Smooth muscle cell (in vitro differentiated cells): ENCODE data around the gene NOTCH1. TPM values are rescaled to one million over a fixed set of nuclear protein-coding genes. Genes with fewer than 3 reads are reported as not detected.

Source experiments
- DNase-seq: peaks from one replicate; lab custom pipeline; 2025; ENCODE audit not compliant: unreplicated experiment; lab: John Stamatoyannopoulos, UW
- H2AFZ ChIP-seq: fragments of 200-600 bp; sonication (generic); 2 replicates; pipeline ENCODE4 v1.6.0; 2016; ENCODE audit warnings: antibody characterized with exemption, low read depth, mild to moderate bottlenecking
- H3F3A ChIP-seq: fragments of 200-600 bp; sonication (generic); 2 replicates; pipeline ENCODE4 v1.6.0; 2017; ENCODE audit warnings: antibody characterized with exemption, low read depth
- H3K27ac ChIP-seq: fragments of 200-600 bp; sonication (generic); 2 replicates; pipeline ENCODE4 v1.5.1; 2016; ENCODE audit warnings: low read depth, mild to moderate bottlenecking
- H3K27me3 ChIP-seq: fragments of 200-600 bp; sonication (generic); 2 replicates; pipeline ENCODE4 v1.6.1; 2016; ENCODE audit warnings: low read depth, mild to moderate bottlenecking
- H3K36me3 ChIP-seq: fragments of 200-600 bp; sonication (generic); 2 replicates; pipeline ENCODE4 v1.5.1; 2016; ENCODE audit warnings: low read depth
- H3K4me1 ChIP-seq: fragments of 200-600 bp; sonication (generic); 2 replicates; pipeline ENCODE4 v1.5.1; 2016; ENCODE audit warnings: low read depth
- H3K4me2 ChIP-seq: fragments of 200-600 bp; sonication (generic); 2 replicates; pipeline ENCODE4 v1.6.0; 2016; ENCODE audit warnings: mild to moderate bottlenecking
- H3K4me3 ChIP-seq: fragments of 200-600 bp; sonication (generic); 2 replicates; pipeline ENCODE4 v1.5.1; 2016; ENCODE audit warnings: mild to moderate bottlenecking
- H3K79me2 ChIP-seq: fragments of 200-600 bp; sonication (generic); 2 replicates; pipeline ENCODE4 v1.6.0; 2016; ENCODE audit warnings: low read depth, mild to moderate bottlenecking
- H3K9ac ChIP-seq: fragments of 200-600 bp; sonication (generic); 2 replicates; pipeline ENCODE4 v1.6.0; 2016; ENCODE audit warnings: low read depth
- H3K9me3 ChIP-seq: fragments of 200-600 bp; sonication (generic); replicated peaks from 2 replicates; pipeline ENCODE4 v1.5.1; 2016; ENCODE audit warnings: low read depth
- H4K20me1 ChIP-seq: fragments of 200-600 bp; sonication (generic); 2 replicates; pipeline ENCODE4 v1.6.0; 2016; ENCODE audit warnings: low read depth
- CTCF ChIP-seq: fragments of 200-600 bp; sonication (generic); IDR thresholded peaks from 2 replicates; pipeline ENCODE4 v1.5.1; 2017; ENCODE audit warnings: borderline replicate concordance, mild to moderate bottlenecking, antibody characterized with exemption; ENCODE audit not compliant: insufficient read depth, poor library complexity, severe bottlenecking
- WGBS: methylation state at CpG from one replicate; pipeline ENCODE4 v1.1.7; 2016; ENCODE audit warnings: low lambda C conversion rate; 5-methylcytosine and 5-hydroxymethylcytosine counted together
- polyA plus RNA-seq: library from polyadenylated mRNA; unstranded; fragments of >200 nt; fragmentation: Nextera tagmentation; extraction: Ambion mirVana; gene quantifications from 2 replicates; pipeline ENCODE4 v1.2.1, GENCODE V29; 2016
- total RNA-seq: library from RNA; depleted of rRNA; stranded (reverse); fragments of >200 nt; gene quantifications from 2 replicates; pipeline ENCODE4 v1.2.3, GENCODE V29; 2014

The NOTCH1 gene
- total and polyA plus RNA-seq, 2 experiments from 2014 or later, result 7.2 to 13.2 TPM

- WGBS, result 89% methylated on average over 7 of the region's 7 CpGs
- no peaks in the 10 kb centered on the region for H3K9me3 ChIP-seq
These were observed 58.2 kb downstream of the NOTCH1 start for GRCh38 chr9:136487672-136488071.

GRCh38 chr9:136486823-136487620, 58.8 kb downstream of the NOTCH1 start:
- no peak overlapping the region for H2AFZ ChIP-seq
- H3K79me2 ChIP-seq, result peaks cover 7% of the 10 kb centered on the region
- H4K20me1 ChIP-seq, result peaks cover 9% of the 10 kb centered on the region
- 92% methylated on average over 18 of the region's 18 CpGs for WGBS
- no peak overlapping the region for H3K9ac ChIP-seq
- no peak overlapping the region for H3K4me3 ChIP-seq
- H3K36me3 ChIP-seq, result no peaks in the 10 kb centered on the region
- no peaks in the 10 kb centered on the region for H3K9me3 ChIP-seq
- no peaks in the 10 kb centered on the region for H3K27me3 ChIP-seq
- DNase-seq, result no peak
- H3K4me2 ChIP-seq, result no peak overlapping the region
- no peak for TF ChIP-seq CTCF
- no peaks in the 10 kb centered on the region for H3F3A ChIP-seq
- H3K4me1 ChIP-seq, result peaks cover 6% of the 10 kb centered on the region
- H3K27ac ChIP-seq, result no peak overlapping the region

More at GRCh38 chr9:136487672-136488071, 58.2 kb downstream of the NOTCH1 start:
- Histone ChIP-seq H2AFZ (no peak overlapping the region), H3K79me2 (peaks cover under 1% of the 10 kb centered on the region), H3K4me1 (peaks cover 6% of the 10 kb centered on the region), H3K27me3 (no peaks in the 10 kb centered on the region), H3K4me2 (no peak overlapping the region), H3F3A (no peaks in the 10 kb centered on the region), H3K36me3 (no peaks in the 10 kb centered on the region), H3K9ac (no peak overlapping the region), H3K27ac (no peak overlapping the region), H4K20me1 (peaks cover 4% of the 10 kb centered on the region), H3K4me3 (no peak overlapping the region)
- no peak for TF ChIP-seq CTCF
- no peak for DNase-seq

- Histone ChIP-seq H3F3A (no peaks in the 10 kb centered on the region), H3K9me3 (no peaks in the 10 kb centered on the region), H2AFZ (no peak overlapping the region), H3K4me3 (no peak overlapping the region), H4K20me1 (peaks cover 18% of the 10 kb centered on the region), H3K27me3 (no peaks in the 10 kb centered on the region), H3K36me3 (no peaks in the 10 kb centered on the region), H3K9ac (no peak overlapping the region), H3K4me1 (peaks cover 12% of the 10 kb centered on the region), H3K79me2 (peaks cover 16% of the 10 kb centered on the region), H3K27ac (no peak overlapping the region), H3K4me2 (no peak overlapping the region)
- TF ChIP-seq CTCF, result no peak
- no peak for DNase-seq
- WGBS, result 93% methylated on average over 7 of the region's 7 CpGs
These were observed 59.7 kb downstream of the NOTCH1 start for GRCh38 chr9:136486131-136486530.
